ENCODE measurements around the gene TLE4. TPM values are rescaled to one million over a fixed set of nuclear protein-coding genes. Genes with fewer than 3 reads are reported as not detected.

Gene TLE4
- polyA plus RNA-seq, 3 donors: 21.0 to 107 (median 21.7) TPM

DNA sequence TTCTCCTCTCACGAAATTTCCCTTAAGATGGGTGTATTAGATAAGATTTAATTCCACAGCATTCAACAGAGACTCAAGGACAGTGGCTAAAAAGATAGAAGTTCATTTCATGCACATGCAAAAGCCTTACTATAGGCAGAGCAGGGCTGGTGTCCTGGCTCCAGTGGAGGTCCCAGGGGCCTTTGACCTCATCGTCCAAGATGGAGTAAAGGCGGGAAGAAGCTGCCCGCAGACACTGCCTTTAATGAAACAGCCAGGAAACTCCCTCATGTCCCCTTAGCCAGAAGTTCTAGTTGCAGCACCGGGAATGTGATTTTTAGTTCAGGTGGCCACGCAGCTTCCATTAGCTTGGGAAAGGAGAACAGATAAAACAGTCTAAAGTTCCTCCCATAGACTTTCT is 190.3 kb downstream of the TLE4 start:
- no peak overlapping the region for H3K27ac Mint-ChIP-seq
- H3K9ac ChIP-seq (ENCODE audit: insufficient read depth, low read length, poor library complexity, severe bottlenecking): no peak overlapping the region
- intact Hi-C loops (cut with micrococcal nuclease): no loop called here

DNA sequence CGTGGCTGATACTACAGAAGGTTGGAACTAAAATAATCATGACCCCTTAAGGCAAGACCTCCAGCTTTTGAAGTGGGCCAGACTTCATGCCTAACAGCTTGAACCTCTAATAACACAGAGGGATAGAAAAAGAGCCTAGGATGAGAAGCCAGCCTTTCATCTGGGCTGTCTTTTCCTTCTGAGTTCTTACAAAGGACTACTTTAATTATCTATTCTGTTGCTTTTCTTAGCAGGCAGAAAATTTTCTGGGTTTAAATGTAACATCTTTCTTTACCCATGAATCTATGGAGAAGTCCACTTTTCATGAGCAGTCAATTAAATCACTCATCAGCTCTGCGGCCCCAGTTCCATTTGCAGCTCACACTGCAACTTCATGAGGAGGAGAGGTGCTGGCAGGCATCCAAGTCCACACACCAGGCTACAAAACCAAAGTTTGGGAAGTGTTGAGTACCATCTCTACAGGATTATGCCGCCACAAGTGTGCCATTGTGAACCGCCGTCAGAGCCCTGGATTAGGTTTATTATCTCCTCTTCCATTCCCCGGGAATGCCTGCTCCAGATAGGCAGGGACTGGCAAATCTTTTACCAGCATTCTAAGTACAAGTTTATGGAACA is 192.0 kb downstream of the TLE4 start:
- TF ChIP-seq, protein P1, sequence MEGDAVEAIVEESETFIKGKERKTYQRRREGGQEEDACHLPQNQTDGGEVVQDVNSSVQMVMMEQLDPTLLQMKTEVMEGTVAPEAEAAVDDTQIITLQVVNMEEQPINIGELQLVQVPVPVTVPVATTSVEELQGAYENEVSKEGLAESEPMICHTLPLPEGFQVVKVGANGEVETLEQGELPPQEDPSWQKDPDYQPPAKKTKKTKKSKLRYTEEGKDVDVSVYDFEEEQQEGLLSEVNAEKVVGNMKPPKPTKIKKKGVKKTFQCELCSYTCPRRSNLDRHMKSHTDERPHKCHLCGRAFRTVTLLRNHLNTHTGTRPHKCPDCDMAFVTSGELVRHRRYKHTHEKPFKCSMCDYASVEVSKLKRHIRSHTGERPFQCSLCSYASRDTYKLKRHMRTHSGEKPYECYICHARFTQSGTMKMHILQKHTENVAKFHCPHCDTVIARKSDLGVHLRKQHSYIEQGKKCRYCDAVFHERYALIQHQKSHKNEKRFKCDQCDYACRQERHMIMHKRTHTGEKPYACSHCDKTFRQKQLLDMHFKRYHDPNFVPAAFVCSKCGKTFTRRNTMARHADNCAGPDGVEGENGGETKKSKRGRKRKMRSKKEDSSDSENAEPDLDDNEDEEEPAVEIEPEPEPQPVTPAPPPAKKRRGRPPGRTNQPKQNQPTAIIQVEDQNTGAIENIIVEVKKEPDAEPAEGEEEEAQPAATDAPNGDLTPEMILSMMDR (IDR thresholded peaks at IDR 0.05): no peak
- Histone ChIP-seq H2AFZ (ENCODE audit: insufficient read depth, low read depth, low read length, poor library complexity, severe bottlenecking) (no peak overlapping the region), H3K27ac (ENCODE audit: low read depth in 1 of 2, low read length in 2 of 2) (no peak overlapping the region), H3K4me2 (replicated peaks; ENCODE audit: extremely low read depth, low read length, poor library complexity, severe bottlenecking) (no peak overlapping the region), H3K36me3 (replicated peaks in 1 of 2; ENCODE audit: control insufficient read depth in 1 of 2, insufficient read depth in 2 of 2, low read length in 2 of 2) (no peaks in the 10 kb centered on the region), H3K4me1 (ENCODE audit: control insufficient read depth in 1 of 2, insufficient read depth in 2 of 2, low read length in 2 of 2) (no peaks in the 10 kb centered on the region), H3K9ac (ENCODE audit: insufficient read depth, low read length, poor library complexity, severe bottlenecking) (no peak overlapping the region), H3K9me3 (replicated peaks in 1 of 2; ENCODE audit: control insufficient read depth in 1 of 2, insufficient read depth in 1 of 2, low read length in 2 of 2) (no peaks in the 10 kb centered on the region), H3K4me3 (replicated peaks in 1 of 3; ENCODE audit: low read depth in 2 of 3, low read length in 3 of 3) (no peak overlapping the region), H3K79me2 (ENCODE audit: insufficient read depth, low read length) (no peaks in the 10 kb centered on the region), H3K27me3 (ENCODE audit: control insufficient read depth in 2 of 2, insufficient read depth in 2 of 2, low read length in 2 of 2) (no peaks in the 10 kb centered on the region), H4K20me1 (ENCODE audit: insufficient read depth, low read length) (no peaks in the 10 kb centered on the region)
- no peak for DNase-seq
- Mint-ChIP-seq H3K27ac (no peak overlapping the region), H3K4me3 (no peak overlapping the region), H3K9me3 (peaks cover 0 to 5% (median 1%) of the 10 kb centered on the region in 7 donors), H3K4me1 (no peaks in the 10 kb centered on the region), H3K27me3 (ENCODE audit: low read depth in 3 of 3) (peaks cover 2 to 3% (median 2%) of the 10 kb centered on the region in 3 donors), H3K36me3 (no peaks in the 10 kb centered on the region)
- intact Hi-C loops (cut with micrococcal nuclease): no loop called here
- 100% methylated on average over 1 of the region's 6 CpGs for WGBS (ENCODE audit: insufficient coverage)

More for the DNA sequence above, 190.3 kb downstream of the TLE4 start:
- H3K27ac ChIP-seq (ENCODE audit: low read depth in 1 of 2, low read length in 2 of 2): no peak overlapping the region
- H3K36me3 Mint-ChIP-seq: no peaks in the 10 kb centered on the region
- H2AFZ ChIP-seq (ENCODE audit: insufficient read depth, low read depth, low read length, poor library complexity, severe bottlenecking): no peak overlapping the region
- peaks cover 0 to 4% (median 0%) of the 10 kb centered on the region in 7 donors for H3K9me3 Mint-ChIP-seq
- no peak overlapping the region for H3K4me3 ChIP-seq (replicated peaks in 1 of 3; ENCODE audit: low read depth in 2 of 3, low read length in 3 of 3)
- H3K27me3 Mint-ChIP-seq (ENCODE audit: low read depth in 3 of 3): peaks cover 0 to 3% (median 2%) of the 10 kb centered on the region in 3 donors
- no peak overlapping the region for H3K4me3 Mint-ChIP-seq
- no peaks in the 10 kb centered on the region for H4K20me1 ChIP-seq (ENCODE audit: insufficient read depth, low read length)
- no peaks in the 10 kb centered on the region for H3K79me2 ChIP-seq (ENCODE audit: insufficient read depth, low read length)
- no peaks in the 10 kb centered on the region for H3K4me1 Mint-ChIP-seq
- H3K4me1 ChIP-seq (ENCODE audit: control insufficient read depth in 1 of 2, insufficient read depth in 2 of 2, low read length in 2 of 2): no peaks in the 10 kb centered on the region
- H3K36me3 ChIP-seq (replicated peaks in 1 of 2; ENCODE audit: control insufficient read depth in 1 of 2, insufficient read depth in 2 of 2, low read length in 2 of 2): no peaks in the 10 kb centered on the region
- 85% methylated on average over 2 of the region's 6 CpGs for WGBS (ENCODE audit: insufficient coverage)
- TF ChIP-seq, protein P1 (IDR thresholded peaks at IDR 0.05): no peak
- no peaks in the 10 kb centered on the region for H3K27me3 ChIP-seq (ENCODE audit: control insufficient read depth in 2 of 2, insufficient read depth in 2 of 2, low read length in 2 of 2)
- DNase-seq: no peak
- no peaks in the 10 kb centered on the region for H3K9me3 ChIP-seq (replicated peaks in 1 of 2; ENCODE audit: control insufficient read depth in 1 of 2, insufficient read depth in 1 of 2, low read length in 2 of 2)
- no peak overlapping the region for H3K4me2 ChIP-seq (replicated peaks; ENCODE audit: extremely low read depth, low read length, poor library complexity, severe bottlenecking)

Data from CD14-positive monocyte (primary cell).